GM18502 (cell line): ENCODE measurements around the gene SIGLEC14.
A peak's percentile ranks its signal among the peaks of the same experiment; 100 is the strongest.

ENCODE experiments used
- ATAC-seq: cut with Tn5 transposase; IDR thresholded peaks from one replicate; pipeline ENCODE4 v1.9.1; 2021; ENCODE audit warnings: mild to moderate bottlenecking; ENCODE audit not compliant: unreplicated experiment, poor library complexity

The SIGLEC14 gene

GRCh38 chr19:51627491-51628138, 19.0 kb downstream of the SIGLEC14 start:
- ATAC-seq, result no peak

- no peak for ATAC-seq
Measured at GRCh38 chr19:51626675-51627074, 19.9 kb downstream of the SIGLEC14 start.

- ATAC-seq, result no peak
Measured at GRCh38 chr19:51621178-51621577, 25.4 kb downstream of the SIGLEC14 start.

GRCh38 chr19:51615991-51616390, 30.6 kb downstream of the SIGLEC14 start:
- ATAC-seq, result no peak

- ATAC-seq, result no peak
Measured at GRCh38 chr19:51614789-51615188, 31.8 kb downstream of the SIGLEC14 start.

- no peak for ATAC-seq
Measured at GRCh38 chr19:51610576-51610975, 36.0 kb downstream of the SIGLEC14 start.

GRCh38 chr19:51607920-51608562, 38.6 kb downstream of the SIGLEC14 start:
- no peak for ATAC-seq

- ATAC-seq, result peak; percentile 96
Measured at GRCh38 chr19:51607077-51607476, 39.5 kb downstream of the SIGLEC14 start.

GRCh38 chr19:51602189-51602854, 44.3 kb downstream of the SIGLEC14 start:
- no peak for ATAC-seq

GRCh38 chr19:51600940-51601580, 45.6 kb downstream of the SIGLEC14 start:
- ATAC-seq, result no peak

GRCh38 chr19:51599084-51599483, 47.5 kb downstream of the SIGLEC14 start:
- ATAC-seq, result no peak

GRCh38 chr19:51598159-51598915, 48.3 kb downstream of the SIGLEC14 start:
- no peak for ATAC-seq

GRCh38 chr19:51595190-51596175, 51.1 kb downstream of the SIGLEC14 start:
- no peak for ATAC-seq

- ATAC-seq, result no peak
Measured at GRCh38 chr19:51594774-51595109, 51.9 kb downstream of the SIGLEC14 start.

GRCh38 chr19:51593969-51594773, 52.5 kb downstream of the SIGLEC14 start:
- ATAC-seq, result peak; percentile 96

- ATAC-seq, result no peak
Measured at GRCh38 chr19:51593138-51593890, 53.3 kb downstream of the SIGLEC14 start.
